Skeletal muscle satellite cell (primary cell): ENCODE data around the gene PTTG1IP.

Experiments used
- H3K27me3 ChIP-seq: 2 replicates; pipeline ENCODE4 v1.7.0; 2013; ENCODE audit warnings: low read length; ENCODE audit not compliant: control insufficient read depth, insufficient read depth
- H3K36me3 ChIP-seq: 2 replicates; pipeline ENCODE4 v1.7.0; 2013; ENCODE audit warnings: mild to moderate bottlenecking, control low read depth, low read length; ENCODE audit not compliant: insufficient read depth
- H3K4me1 ChIP-seq: 2 replicates; pipeline ENCODE4 v1.7.0; 2013; ENCODE audit warnings: low read length; ENCODE audit not compliant: control insufficient read depth, insufficient read depth
- H3K4me2 ChIP-seq: 2 replicates; pipeline ENCODE4 v1.7.0; 2013; ENCODE audit warnings: mild to moderate bottlenecking, low read length
- H3K4me3 ChIP-seq: 2 replicates; pipeline ENCODE4 v1.7.0; 2013; ENCODE audit warnings: low read length
- H3K9ac ChIP-seq: 2 replicates; pipeline ENCODE4 v1.7.0; 2013; ENCODE audit warnings: mild to moderate bottlenecking, low read depth, low read length, moderate library complexity
- H3K9me3 ChIP-seq: replicated peaks from 2 replicates; pipeline ENCODE4 v1.7.0; 2013; ENCODE audit warnings: mild to moderate bottlenecking, control low read depth, low read length

The PTTG1IP gene

DNA sequence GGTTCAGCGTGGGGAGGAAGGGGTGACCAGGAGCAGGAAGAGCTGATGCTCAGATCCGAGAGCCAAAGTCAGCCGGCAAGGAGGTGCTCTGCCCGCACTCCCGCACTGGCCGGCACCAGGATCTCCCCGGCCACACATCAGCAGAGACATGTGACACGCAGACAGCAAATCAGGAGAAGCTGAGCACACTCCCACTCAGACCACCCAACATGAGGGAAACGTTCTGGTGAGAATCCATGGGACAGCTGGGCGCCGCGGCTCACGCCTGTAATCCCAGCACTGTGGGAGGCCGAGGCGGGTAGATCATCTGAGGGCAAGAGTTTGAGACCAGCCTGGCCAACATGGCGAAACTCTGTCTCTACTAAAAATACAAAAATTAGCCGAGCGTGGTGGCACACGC is 18.6 kb upstream of the PTTG1IP start:
- Histone ChIP-seq H3K4me3 (no peak overlapping the region), H3K27me3 (peaks cover 7% of the 10 kb centered on the region), H3K4me2 (no peak overlapping the region), H3K4me1 (peaks cover 3% of the 10 kb centered on the region), H3K36me3 (no peaks in the 10 kb centered on the region), H3K9ac (no peak overlapping the region), H3K9me3 (no peaks in the 10 kb centered on the region)

DNA sequence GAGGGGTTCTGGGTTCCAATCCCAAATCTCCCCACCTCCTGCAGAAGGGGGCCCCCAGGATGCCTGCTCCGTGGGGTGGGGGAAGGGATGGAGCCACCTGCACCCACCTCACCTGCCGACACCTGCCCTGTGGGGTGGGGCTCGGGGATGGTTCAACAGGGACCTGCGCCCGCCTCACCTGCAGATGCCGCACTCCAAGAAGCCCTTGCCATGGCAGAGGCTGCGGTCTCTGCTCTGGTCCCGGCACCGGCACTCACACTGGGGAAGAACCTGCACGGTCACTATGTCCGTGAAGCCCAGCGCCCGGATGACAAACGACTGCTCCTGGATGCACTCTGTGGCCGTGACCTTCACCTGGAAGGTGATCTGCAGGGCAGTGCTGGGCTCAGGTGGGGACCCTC is 18.1 kb upstream of the PTTG1IP start:
- H3K36me3 ChIP-seq, result no peaks in the 10 kb centered on the region
- no peak overlapping the region for H3K4me2 ChIP-seq
- H3K9ac ChIP-seq, result no peak overlapping the region
- no peaks in the 10 kb centered on the region for H3K9me3 ChIP-seq
- peaks cover 3% of the 10 kb centered on the region for H3K4me1 ChIP-seq
- no peak overlapping the region for H3K4me3 ChIP-seq
- peaks cover 7% of the 10 kb centered on the region for H3K27me3 ChIP-seq

DNA sequence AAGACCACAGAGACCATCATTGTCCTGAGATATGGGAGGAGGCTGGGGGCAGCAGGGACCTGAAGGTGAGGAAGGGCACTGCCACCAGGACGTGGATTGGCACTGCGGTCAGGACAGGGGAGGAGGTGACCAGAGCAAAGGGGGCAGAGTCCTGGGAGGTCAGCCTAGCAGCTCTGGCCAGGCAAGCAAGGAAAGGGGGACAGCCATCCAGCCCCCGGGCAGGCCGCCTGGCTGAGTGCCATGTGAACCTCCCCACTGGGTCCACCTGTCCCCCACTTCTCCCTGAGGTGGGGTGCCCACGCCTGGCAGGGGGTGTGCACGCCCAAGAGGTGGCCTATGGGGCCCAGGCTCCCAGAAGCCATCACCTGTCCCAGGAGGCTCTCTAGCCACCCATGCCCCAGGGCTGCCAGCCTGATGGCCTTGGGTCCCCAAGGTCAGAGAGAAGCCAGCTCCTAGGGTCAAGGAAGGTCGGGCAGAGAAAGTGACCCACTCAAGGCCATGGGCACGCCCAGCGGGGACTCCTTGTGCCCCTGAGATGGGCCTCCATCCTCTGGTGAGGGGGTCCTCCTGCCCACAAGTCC is 17.6 kb upstream of the PTTG1IP start:
- no peaks in the 10 kb centered on the region for H3K9me3 ChIP-seq
- no peak overlapping the region for H3K4me3 ChIP-seq
- peaks cover 3% of the 10 kb centered on the region for H3K4me1 ChIP-seq
- no peak overlapping the region for H3K9ac ChIP-seq
- H3K36me3 ChIP-seq, result no peaks in the 10 kb centered on the region
- no peak overlapping the region for H3K4me2 ChIP-seq
- peaks cover 7% of the 10 kb centered on the region for H3K27me3 ChIP-seq

DNA sequence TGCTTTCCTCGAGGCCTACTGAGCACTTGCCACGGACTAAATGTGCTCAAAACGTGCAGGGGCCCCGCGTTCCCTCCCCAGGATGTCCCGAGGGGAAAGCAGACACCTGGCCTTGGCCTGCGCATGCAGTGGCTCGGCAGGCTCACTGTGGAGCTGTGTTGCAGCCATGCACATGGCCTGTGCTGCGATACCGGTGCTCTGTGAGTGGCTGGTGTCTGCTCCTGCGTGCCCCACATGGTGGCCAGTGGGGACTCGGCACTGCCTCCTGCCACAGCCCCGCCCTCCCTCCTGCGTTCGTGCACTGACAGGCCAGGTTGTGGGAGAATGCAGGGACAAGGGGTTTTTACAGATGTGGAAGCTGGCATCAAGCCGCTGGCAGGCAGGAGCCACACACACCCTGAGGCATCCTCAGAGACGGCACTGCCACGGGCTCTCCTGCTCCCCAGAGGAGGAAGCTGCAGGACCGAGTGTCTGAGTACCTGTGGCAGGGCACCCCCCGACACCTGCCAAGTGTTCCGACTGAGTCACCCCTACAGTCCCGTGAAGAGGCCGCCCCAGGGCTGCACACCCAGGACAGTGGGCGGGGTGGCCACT is 16.9 kb upstream of the PTTG1IP start:
- Histone ChIP-seq H3K4me3 (no peak overlapping the region), H3K27me3 (peaks cover 7% of the 10 kb centered on the region), H3K36me3 (no peaks in the 10 kb centered on the region), H3K9ac (no peak overlapping the region), H3K9me3 (no peaks in the 10 kb centered on the region), H3K4me1 (peaks cover 3% of the 10 kb centered on the region), H3K4me2 (no peak overlapping the region)

DNA sequence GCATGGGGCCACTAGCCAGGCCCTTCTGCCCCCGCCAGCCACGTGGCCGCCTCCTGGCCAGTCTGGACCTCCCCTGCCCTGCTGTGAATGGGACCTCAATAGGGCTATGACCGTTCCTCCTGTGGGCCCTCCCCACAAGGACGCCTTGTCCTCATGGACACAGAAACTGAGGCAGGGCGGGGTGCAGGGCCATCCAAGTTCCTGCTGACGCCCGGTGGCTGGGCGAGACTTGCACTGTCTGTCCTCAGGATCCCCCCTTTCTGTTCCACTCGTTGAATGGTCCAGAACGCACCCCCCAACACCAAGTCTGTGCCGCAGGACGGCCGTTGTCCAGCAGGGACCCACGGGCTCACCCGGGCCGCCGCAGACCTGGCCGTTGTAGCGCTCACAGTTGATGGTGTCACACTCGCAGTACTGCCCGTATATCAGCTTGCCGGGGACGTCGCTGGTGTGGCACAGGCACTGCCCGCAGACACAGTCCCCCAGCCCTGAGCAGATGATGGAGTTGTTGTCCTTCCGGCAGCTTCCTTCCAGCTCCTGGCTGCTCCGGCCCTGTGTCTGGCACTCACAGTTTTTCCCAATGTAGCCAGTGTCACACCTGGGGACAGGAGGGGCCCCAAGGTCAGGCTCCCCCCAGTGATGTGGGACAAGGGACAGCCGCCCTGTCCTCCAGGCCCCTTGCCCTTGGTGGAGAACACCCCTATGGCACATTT is 16.3 kb upstream of the PTTG1IP start:
- Histone ChIP-seq H3K9me3 (no peaks in the 10 kb centered on the region), H3K4me3 (no peak overlapping the region), H3K4me1 (peaks cover 3% of the 10 kb centered on the region), H3K9ac (no peak overlapping the region), H3K27me3 (peaks cover 7% of the 10 kb centered on the region), H3K4me2 (no peak overlapping the region), H3K36me3 (no peaks in the 10 kb centered on the region)

DNA sequence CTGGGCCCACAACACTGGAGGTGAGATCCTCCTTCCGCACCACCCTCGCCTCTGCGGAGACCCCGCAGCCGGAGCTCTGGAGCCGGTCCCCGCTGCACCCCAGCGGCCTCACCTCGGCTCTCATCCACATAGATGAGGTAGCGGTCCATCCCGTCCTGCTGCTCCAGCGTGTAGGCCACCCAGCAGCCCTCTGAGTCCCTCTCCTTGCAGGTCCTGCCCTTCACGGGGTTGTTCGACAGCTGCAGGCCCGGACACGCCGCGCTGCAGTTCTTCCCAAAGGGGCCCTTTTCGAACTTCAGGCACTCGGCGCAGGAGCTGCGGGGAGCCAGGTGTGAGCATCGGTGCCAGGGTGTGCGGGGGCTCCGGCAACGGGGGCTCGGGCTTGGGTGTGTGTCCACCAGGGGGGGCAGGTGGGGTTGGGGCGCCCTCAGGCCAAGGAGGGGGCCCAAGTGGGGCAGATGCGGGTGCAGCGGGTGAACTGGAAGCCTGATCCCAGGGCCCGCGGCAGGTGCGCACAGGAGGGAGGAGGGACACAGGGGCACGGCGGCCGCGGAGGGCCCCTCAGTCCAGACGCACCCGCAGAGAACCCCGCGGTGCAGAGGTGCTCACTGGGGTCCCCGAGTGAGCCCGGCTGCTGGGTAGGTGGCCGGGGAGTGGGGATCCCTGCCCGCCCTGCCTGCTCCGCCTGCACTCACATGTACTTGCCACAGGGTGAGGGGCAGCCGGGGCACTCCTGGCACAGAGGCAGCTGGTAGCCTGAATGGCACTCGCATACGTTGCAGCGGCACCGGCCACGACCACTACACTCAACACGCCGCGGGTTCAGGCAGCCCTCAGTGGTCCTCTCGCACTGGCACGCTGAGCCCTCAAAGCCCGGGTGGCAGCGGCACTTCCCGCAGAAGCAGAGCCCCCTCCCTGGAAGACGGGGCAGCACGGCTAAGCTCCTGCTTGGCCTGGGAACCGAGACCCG is 15.4 kb upstream of the PTTG1IP start:
- Histone ChIP-seq H3K4me3 (no peak overlapping the region), H3K9me3 (no peaks in the 10 kb centered on the region), H3K27me3 (peaks cover 6% of the 10 kb centered on the region), H3K9ac (no peak overlapping the region), H3K4me1 (peaks cover 3% of the 10 kb centered on the region), H3K4me2 (no peak overlapping the region), H3K36me3 (no peaks in the 10 kb centered on the region)

DNA sequence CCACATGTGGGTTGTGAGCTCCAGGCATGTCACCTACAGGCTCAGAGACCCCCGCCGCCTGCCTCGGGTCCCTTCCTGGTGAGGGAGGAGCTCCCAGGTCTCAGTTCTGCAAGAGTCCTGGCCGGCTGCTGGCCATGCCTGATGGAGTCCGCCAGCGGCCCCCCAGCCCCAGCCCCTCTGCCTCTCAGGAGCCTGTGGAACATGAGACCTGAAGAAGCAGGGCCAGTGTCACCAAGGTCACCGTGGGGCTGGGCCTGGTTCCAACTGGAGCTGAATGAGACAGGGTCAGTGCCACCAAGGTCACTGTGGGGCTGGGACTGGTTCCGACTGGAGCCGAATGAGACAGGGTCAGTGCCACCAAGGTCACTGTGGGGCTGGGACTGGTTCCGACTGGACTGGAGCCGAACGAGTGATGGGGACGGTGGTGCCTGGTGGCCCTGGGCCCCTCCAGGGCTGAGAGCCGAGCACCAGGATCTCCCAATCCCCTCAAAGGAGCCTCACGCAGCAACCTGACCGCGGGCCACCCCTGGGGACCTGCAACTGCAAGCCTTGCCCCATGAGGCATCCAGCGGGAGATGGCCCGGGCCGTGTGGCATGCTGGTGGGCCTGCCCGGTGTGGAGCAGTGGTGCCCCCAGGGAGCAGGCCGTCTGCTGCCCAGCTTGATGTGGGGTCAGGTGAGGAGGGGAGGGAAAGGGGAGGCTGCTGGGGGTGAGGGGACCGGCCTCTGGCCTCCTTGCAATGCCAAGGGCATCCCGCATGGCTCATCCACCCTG is 14.5 kb upstream of the PTTG1IP start:
- no peak overlapping the region for H3K4me2 ChIP-seq
- no peaks in the 10 kb centered on the region for H3K36me3 ChIP-seq
- H3K27me3 ChIP-seq, result peaks cover 2% of the 10 kb centered on the region
- H3K9me3 ChIP-seq, result no peaks in the 10 kb centered on the region
- H3K4me1 ChIP-seq, result peaks cover 3% of the 10 kb centered on the region
- no peak overlapping the region for H3K4me3 ChIP-seq
- no peak overlapping the region for H3K9ac ChIP-seq

DNA sequence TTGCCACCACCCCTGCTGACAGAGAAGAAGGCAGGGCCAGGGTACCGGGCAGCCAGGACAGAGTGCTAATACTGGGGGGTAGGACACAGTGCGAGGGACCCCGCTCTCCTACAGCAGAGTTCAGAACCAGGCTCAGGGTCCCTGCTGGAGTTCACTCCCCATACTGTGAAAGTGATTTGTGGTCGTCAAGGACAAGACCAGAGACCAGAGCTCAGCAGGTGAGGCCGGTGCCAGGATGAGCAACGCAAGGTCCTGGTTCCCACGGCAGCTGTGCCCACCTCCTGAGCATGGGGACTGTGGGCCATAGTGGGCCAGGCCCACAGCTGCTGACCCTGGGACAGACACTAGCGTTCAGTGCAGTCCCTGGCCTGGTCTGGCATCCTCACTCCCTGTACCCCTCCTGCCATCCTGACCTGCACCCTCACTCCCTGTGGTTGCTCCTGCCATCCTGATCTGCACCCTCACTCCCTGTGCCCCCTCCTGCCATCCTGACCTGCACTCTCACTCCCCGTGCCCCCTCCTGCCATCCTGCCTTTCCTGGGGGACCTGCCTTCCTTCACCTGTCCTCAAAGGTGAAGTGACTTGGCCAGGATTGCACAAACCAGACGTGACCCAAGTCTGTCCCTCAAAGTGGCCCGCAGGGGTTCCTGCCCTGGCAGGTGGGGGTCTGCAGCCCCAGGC is 13.8 kb upstream of the PTTG1IP start:
- Histone ChIP-seq H3K36me3 (no peaks in the 10 kb centered on the region), H3K27me3 (peaks cover 2% of the 10 kb centered on the region), H3K4me1 (peaks cover 5% of the 10 kb centered on the region)

DNA sequence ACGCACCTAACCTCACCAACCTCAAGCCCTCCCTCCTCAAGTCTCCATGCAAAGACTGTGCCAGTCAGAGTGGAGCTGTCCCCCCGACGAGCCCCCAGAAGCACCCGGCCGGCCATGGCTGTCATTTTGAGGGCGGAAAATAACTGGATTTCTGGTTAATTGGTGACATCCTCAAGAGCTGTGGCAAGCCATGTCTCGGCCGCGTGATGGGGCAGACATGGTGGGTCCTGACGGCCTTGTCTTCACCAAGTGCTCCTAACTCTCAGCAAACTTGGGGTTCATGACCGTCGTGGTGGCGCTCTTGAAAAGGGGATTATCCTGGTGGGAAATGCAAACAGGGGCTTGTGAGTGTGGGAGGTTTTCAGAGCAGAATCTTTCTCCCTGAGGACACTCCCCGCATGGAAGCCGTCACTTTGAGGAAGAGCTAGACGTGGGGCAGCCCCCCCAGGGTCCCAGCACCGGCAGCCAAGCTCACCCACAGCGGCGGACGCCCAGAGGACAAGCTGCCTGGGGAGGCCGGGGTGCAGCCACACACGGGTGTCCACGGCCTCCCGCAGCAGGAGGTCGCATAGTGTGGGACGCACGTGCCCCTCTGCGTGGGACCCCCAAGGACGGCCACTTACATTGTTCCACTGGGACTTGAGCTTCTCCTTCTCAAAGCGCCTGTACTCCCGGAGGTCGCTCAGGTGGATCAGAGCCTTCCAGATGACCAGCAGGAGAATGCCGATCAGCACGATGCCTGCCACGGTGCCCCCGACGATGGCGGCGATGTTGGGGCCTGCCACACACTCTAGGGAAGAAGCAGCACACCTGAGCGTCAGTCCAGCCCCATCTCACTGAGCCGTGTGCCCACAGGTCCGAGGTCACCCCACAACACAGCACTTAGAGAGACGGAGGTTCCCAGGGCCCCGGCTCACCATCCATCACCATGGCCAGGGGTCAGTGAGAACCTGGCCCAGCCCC is 12.9 kb upstream of the PTTG1IP start:
- Histone ChIP-seq H3K4me1 (peaks cover 14% of the 10 kb centered on the region), H3K9ac (no peak overlapping the region), H3K9me3 (no peaks in the 10 kb centered on the region), H3K4me3 (no peak overlapping the region), H3K4me2 (no peak overlapping the region), H3K27me3 (no peaks in the 10 kb centered on the region), H3K36me3 (no peaks in the 10 kb centered on the region)

More for the DNA sequence above, 13.8 kb upstream of the PTTG1IP start:
- Histone ChIP-seq H3K4me2 (no peak overlapping the region), H3K9me3 (no peaks in the 10 kb centered on the region), H3K4me3 (no peak overlapping the region), H3K9ac (no peak overlapping the region)

DNA sequence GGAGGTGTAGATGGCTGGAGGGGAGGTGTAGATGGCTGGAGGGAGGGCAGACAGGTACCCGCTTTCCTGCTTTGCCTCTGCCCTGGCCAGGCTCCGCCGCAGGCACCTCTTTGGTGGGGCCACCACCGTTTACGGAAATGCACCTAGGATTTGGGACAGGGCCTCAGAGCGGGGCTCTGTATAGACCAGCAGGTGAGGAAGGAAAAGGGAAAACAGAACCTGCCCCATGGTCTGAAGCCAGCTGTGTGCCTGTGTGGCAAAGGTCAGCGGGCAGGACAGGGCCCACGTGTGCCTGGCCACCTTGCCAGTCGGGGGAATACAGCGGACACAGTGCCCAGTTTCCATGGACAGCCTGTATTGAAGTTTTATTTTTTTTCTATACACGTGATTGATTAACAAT is 12.1 kb upstream of the PTTG1IP start:
- Histone ChIP-seq H3K9ac (no peak overlapping the region), H3K4me3 (no peak overlapping the region), H3K27me3 (no peaks in the 10 kb centered on the region), H3K9me3 (no peaks in the 10 kb centered on the region), H3K4me1 (peaks cover 22% of the 10 kb centered on the region), H3K36me3 (no peaks in the 10 kb centered on the region), H3K4me2 (no peak overlapping the region)
